GM12872 (cell line): ENCODE results near the gene LOXHD1.

Experiments used
- TF ChIP-seq, protein P1 (sequence below): IDR thresholded peaks from 3 replicates; pipeline ENCODE4 v1.5.1; 2011; ENCODE audit warnings: low read depth, mild to moderate bottlenecking, low read length, moderate library complexity; ENCODE audit not compliant: insufficient read depth

The LOXHD1 gene

DNA sequence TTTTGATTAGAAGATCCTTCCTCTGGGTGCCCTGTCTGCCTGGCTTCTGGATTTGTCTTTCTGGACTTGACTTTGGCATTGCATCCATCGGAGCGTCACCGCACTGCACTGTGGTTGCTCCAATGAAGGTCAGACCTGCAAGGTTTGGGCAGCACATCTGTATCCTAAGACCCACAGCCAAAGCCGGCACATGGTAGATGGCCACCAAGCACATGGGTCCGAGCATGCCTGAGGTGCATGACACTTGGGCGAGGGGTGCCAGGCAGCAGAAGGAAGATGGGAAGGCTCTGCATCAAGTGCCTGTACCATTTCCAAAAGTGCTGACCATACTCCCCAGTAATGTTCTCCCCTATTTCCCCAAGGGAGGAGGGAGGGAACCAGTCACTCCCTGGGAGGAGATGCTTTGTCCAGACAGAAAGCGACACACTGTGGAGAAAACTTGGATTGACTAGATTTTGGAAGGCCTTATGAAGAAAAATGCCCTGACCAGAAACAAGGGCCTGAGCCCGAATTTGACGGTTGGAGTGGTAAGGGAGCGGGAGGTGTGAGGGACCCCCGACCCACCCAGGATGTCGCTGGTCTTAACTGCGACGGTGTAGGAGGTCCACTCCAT is 149.9 kb downstream of the LOXHD1 start:
- TF ChIP-seq, protein P1, sequence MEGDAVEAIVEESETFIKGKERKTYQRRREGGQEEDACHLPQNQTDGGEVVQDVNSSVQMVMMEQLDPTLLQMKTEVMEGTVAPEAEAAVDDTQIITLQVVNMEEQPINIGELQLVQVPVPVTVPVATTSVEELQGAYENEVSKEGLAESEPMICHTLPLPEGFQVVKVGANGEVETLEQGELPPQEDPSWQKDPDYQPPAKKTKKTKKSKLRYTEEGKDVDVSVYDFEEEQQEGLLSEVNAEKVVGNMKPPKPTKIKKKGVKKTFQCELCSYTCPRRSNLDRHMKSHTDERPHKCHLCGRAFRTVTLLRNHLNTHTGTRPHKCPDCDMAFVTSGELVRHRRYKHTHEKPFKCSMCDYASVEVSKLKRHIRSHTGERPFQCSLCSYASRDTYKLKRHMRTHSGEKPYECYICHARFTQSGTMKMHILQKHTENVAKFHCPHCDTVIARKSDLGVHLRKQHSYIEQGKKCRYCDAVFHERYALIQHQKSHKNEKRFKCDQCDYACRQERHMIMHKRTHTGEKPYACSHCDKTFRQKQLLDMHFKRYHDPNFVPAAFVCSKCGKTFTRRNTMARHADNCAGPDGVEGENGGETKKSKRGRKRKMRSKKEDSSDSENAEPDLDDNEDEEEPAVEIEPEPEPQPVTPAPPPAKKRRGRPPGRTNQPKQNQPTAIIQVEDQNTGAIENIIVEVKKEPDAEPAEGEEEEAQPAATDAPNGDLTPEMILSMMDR, result no peak

DNA sequence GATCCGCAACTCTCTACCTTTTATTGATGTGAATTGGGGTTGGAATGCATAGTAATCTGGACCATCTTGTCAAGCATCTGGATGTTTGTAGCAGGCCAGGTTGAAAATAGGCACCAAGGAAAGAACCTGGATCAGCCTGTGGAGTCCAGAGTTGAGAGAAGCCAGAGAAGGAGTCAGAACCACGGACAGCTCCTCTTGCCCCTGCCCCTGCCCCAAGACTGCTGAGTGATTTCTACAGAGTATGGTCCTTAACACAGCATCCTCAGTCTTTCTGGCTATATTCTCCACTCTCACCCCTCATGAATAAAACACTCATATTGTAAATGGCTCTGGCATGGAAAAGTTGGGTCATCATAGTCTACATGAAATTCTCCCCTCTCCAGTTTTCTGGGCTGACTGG is 154.6 kb downstream of the LOXHD1 start:
- TF ChIP-seq, protein P1, result no peak

DNA sequence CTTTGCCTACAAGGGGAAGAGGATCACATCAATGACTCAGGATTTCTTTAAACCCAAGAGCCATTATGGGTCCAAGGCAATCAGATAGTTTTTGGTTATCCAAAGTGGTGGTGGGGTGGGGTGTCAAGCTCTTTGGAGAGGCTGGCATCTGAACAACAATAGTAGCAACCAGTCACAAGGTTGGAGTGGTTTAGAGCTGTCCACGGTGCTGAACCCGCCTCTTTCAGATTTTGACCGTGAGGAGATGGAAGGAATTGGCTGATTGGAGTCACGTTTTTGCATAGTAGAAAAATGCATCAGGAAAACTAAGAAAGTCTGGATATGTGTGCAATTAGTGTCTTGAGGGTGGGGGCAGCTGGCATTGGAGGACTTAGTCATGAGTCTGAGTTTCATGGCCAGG is 159.9 kb downstream of the LOXHD1 start:
- TF ChIP-seq, protein P1, result no peak

DNA sequence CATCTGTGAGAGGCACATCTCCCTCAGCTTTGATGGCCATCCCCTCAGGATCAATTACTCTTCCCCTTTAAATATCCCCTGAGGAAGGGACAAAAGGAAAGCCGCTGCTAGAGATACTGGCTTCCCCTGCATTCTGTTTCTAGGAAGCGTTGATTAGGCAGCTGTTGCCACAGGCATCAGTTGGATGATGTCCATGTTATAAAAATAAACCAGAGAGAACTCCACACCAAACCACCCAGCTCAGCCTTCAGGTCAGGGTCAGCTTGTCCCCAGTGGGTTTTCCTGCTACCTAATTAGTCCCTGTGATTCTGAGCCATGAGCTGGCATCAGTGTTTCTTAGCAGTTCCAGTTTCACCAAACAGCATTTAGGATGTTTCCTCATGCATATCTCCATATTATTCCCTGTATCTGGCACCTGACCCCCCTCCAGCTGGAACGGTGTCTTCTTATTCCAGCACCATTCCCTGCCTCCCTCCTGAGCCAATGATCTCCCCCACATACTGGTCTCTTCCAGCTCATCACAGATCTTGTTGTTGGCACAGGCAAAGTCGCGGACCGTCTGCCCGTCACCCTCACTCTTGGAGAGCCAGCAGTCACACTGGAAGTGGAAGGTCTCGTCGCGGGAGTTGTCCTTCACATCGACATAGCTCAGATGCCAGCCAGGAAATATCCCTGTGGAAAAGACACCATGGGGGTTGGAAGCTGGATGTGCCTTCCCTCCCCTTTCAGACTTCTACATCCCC is 168.4 kb downstream of the LOXHD1 start:
- TF ChIP-seq, protein P1, result no peak

DNA sequence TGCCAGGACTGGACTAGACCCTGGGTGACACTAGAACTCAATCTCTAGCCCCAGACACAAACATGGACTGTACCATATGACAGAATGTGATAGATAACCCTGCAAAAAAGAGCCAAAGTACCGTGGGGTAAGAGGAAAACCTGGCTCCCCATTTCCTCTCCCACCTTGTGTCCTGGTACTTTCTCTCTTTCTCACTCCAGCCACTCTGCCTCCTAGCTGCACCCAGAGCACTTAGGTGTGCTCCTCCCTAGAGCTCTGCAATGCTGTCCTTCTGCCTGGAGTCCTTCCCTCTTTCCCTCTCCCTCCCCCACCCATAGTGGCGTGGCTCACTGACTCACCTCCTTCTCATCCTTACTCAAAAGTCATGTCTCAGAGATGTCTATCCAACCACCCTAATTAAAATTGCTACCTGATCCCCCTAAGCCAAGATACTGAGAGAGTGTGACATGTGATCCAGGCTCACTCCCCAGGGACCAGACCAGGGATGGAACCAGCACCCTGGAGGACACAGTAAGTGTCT is 171.3 kb downstream of the LOXHD1 start:
- TF ChIP-seq, protein P1, result no peak

DNA sequence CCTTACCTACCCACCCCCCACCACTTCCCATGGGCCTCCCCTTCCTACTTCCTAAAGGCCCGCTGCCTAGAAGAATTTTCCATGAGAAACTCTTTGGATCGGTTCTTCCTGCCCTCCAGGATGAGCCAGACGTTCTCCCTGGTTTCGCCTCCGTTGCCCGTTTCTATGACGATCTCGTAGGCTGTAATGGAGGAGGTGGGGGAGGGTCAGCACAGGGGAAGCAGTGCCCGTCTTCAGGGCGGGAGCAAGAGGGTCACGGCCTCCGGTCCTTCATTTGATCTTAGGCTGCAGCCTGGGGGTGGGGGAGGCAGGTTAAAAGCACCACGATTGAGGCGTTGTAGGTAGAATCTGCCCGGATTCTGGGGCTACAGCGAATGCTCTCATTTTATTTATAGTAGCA is 172.0 kb downstream of the LOXHD1 start:
- TF ChIP-seq, protein P1, result no peak

DNA sequence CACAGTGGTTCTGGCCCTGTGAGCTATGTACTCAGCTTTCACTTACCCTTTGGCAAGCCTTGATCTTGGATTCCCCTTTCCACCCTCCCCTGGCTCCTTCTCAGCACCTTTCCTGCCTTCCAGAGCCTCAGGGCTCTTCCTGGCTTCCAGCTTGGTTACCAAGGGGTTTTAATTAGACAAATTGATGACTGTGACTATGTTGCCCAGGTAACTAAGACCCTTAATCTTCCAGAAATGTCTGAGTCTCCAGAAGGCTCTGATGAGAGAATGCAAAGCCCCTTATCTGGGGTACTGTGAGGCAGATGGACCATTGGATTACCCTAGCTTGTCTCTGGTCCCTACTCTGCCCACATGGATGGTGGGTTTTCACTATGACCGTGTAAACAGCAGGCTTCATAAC is 174.2 kb downstream of the LOXHD1 start:
- TF ChIP-seq, protein P1, result no peak
